Left cardiac atrium (tissue), 4 donors: ENCODE measurements around the gene ZNF599. TPM values are rescaled to one million over a fixed set of nuclear protein-coding genes. Genes with fewer than 3 reads are reported as not detected.
"Not testable (repeated sequence)": the region's sequence is repeated elsewhere in the genome, so short reads cannot be mapped to it uniquely, and the experiment has no call there.

Source experiments
- ATAC-seq, 2 donors: fragments of 200-7000 bp; cut with Tn5 transposase; one replicate each; pipeline ENCODE4 v1.9.1; 2020; ENCODE audit warnings: mild to moderate bottlenecking in 2 of 2, moderate library complexity in 2 of 2
- DNase-seq: peaks from one replicate; pipeline ENCODE4 v3.0.0-alpha.2; 2020
- intact Hi-C, 2 donors: fragments of 100-400 bp; cut with DNase I; formaldehyde crosslinking; loops; one replicate each; pipeline versions ENCODE4 v1.14.1 to v1.15.1; 2022 to 2023
- long read RNA-seq: library from polyadenylated mRNA; unstranded; transcript quantifications from one replicate; pipeline ENCODE4 v2.0.0, GENCODE V29; 2021
- total RNA-seq, 2 donors: library from RNA; stranded (reverse); fragmentation: NEBNext Ultra II Directional; extraction: Animal tissue kit (Norgen Biotek cat#: 25700); gene quantifications; one replicate each; pipeline ENCODE4 v1.2.1, GENCODE V29; 2021
- donor health status: DM: no; HTN: yes; CAD: no.
- donor health status: DM: no; HTN: yes; CAD: no; lungs with severe emphysema.
- donor health status: DM: yes; HTN: yes; CAD: no.
- donor health status: Dilated cardiomyopathy.

The ZNF599 gene
- 1 to 10 TPM; 3.3 to 3.7 TPM for total RNA-seq
- long read RNA-seq, partial matches to known transcripts: 0 of 1 reads
- long read RNA-seq, other reads (novel, unspliced or antisense): 0 of 1 reads

- intact Hi-C loops: loop anchor here in 1 of 2 donors (2.0 kb wide), 1 partner anchor 38 kb away; the partner anchor contains the start of gene ZNF181
- ATAC-seq (peak; percentile 99 to 100), DNase-seq (peak; percentile 93)
Measured at GRCh38 chr19:34772697-34773554, at the start of gene ZNF599. Gene ZNF599 (minus strand): TSS chr19:34773215. CDS start chr19:34772841, 374 bp downstream.

DNA sequence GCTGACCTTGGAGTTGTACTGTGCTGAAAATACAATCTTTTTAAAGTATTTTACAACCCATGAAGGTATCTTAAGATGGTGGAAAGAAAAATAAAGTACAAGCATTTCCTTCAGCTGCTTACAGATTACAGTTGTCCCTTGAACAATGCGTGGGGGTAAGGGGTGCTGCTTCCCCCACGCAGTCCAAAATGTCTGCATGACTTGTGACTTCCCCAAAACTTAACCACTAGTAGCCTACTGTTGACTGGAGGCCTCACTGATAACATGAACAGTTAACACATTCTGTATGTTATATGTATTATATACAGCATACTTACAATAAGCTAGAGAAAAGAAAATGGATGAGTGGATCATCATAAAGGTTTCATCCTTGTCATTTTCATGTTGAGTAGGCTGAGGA is 45.3 kb upstream of the ZNF599 start:
- intact Hi-C loops: no loop called here
- ATAC-seq (no peak), DNase-seq (no peak)

DNA sequence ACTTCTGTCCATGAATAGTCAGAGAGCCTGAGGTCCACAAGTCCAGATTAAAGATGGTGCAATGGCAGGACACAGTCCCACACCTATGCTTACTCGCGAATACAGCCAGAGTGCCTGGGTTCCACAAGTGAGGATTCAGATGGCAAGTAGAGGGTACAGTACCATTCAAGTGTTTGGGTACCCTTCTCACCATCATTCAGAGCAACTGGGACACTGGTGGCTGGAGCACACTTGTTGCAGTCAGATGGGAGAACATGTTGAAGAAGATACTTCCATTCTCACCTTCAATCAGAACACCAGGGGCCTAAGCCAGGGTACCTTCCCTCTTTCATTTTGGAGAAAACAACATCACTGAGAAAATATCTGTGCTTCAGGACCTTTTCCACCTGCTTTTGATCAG is 43.7 kb upstream of the ZNF599 start:
- intact Hi-C loops: no loop called here
- DNase-seq: no peak
- no peak for ATAC-seq

GRCh38 chr19:34808566-34808965 is 35.6 kb upstream of the ZNF599 start:
- ATAC-seq (no peak), DNase-seq (no peak)
- intact Hi-C loops: no loop called here

- intact Hi-C loops: no loop called here
- ATAC-seq: no peak
- no peak for DNase-seq
Measured at GRCh38 chr19:34806976-34807860, 34.2 kb upstream of the ZNF599 start.

- ATAC-seq: no peak
- DNase-seq: no peak
- intact Hi-C loops: no loop called here
Measured at GRCh38 chr19:34804115-34804514, 31.1 kb upstream of the ZNF599 start.

- intact Hi-C loops, ATAC-seq, DNase-seq: not testable (repeated sequence)
Measured at GRCh38 chr19:34796953-34797352, 23.9 kb upstream of the ZNF599 start.

DNA sequence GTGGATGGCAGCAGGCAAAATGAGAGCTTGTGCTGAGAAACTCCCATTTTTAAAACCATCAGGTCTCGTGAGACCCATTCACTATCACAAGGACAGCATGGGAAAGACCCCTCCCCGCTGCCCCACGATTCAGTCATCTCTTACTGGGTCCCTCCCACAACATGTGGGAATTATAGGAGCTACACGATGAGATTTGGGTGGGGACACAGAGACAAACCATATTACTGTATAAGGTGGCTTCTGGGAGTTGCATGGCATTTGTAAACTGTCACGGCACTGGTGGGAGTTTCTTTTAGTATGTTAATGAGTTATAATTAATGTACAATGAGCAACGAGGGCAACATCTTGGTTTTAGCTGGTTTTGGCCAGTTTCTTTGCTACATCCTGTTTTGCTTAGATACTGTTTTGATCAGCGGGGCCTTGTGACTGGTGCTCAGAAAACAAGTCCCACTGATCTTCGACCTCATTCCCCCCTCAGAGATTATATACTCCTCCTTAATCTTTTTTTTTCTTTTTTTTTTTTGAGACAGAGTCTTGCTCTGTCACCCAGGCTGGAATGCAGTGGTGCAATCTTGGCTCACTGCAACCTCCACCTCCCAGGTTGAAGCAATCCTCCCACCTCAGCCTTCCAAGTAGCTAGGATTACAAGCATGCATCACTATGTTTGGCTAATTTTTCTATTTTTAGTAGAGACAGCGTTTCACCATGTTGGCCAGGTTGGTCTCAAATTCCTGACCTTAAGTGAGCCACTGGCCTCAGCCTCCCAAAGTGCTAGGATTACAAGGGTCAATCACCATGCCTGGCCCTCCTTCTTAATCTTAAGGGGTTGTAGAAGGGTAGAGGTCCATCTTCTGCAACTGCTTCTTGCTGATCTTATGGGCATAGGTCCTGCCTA is 21.3 kb upstream of the ZNF599 start:
- intact Hi-C loops: no loop called here
- no peak for DNase-seq
- peak in 1 of 2 donors; percentile 73 for ATAC-seq

DNA sequence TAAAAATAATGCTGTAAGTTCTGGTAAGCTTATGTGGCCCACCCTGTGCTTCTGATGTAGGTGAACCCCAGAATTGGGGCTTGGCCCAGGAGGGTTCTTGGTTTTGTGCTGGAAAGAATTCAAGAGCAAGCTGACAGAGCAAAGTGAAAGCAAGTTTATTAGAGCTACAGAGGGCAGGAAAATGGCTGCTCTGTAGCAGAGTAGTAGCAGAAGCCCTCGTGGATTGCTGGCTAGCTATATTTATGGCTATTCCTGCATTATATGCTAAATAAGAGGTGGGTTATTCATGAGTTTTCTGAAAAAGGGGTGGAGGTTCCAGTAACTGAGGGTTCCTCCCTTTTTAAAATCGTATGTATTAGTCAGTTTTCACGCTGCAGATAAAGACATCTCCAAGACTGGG is 20.6 kb upstream of the ZNF599 start:
- intact Hi-C loops: no loop called here
- DNase-seq (no peak), ATAC-seq (peak in 1 of 2 donors; percentile 63)

GRCh38 chr19:34788074-34788473 is 15.1 kb upstream of the ZNF599 start:
- intact Hi-C loops: no loop called here
- ATAC-seq (no peak), DNase-seq (no peak)

- ATAC-seq (peak; percentile 73 to 91), DNase-seq (no peak)
- intact Hi-C loops: no loop called here
Measured at GRCh38 chr19:34787059-34787824, 14.2 kb upstream of the ZNF599 start.

DNA sequence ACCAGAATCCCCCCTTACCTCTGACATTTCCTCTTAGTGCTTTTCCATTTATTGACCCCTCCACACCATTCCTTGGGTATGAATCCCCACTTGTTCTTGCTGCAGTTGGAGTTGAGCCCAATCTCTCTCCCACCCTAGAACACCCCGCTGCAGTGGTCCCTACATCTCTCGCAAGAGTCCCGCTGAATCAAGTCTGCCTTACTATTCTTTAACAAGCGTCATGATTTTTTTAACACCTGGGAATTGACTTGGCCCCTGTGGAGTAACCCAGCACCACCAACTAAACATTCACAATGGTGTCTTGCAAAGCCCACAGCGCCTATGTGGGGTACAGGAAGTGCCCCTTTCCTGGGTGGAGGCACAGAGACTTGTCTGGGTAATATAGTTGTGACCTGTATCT is 13.2 kb upstream of the ZNF599 start:
- no peak for ATAC-seq
- intact Hi-C loops: no loop called here

GRCh38 chr19:34779652-34780051 is 6.6 kb upstream of the ZNF599 start:
- ATAC-seq: no peak
- intact Hi-C loops: no loop called here
- DNase-seq: no peak

More for the DNA sequence above, 13.2 kb upstream of the ZNF599 start:
- no peak for DNase-seq

- intact Hi-C loops: no loop called here
- DNase-seq (no peak), ATAC-seq (no peak)
Measured at GRCh38 chr19:34778342-34778741, 5.3 kb upstream of the ZNF599 start.

DNA sequence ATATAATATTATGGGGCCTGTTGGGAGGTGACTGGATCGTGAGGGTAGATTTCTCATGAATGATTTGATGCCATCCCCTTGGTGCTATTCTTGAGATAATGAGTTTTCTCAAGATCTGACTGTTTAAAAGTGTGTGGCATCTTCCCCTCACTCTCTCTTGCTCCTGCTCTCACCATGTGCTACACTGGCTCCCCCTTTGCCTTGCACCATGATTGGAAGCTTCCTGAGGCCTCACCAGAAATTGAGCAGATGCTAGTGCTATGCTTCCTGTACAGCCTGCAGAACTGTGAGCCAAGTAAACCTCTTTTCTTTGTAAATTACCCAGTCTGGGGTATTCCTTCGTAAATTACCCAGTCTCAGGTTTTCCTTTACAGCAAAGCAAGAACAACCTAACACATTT is 1.8 kb upstream of the ZNF599 start:
- ATAC-seq (no peak), DNase-seq (no peak)
- intact Hi-C loops: no loop called here

GRCh38 chr19:34773555-34773864 is 495 bp upstream of the ZNF599 start:
- intact Hi-C loops: loop anchor here in 1 of 2 donors (2.0 kb wide), 1 partner anchor 39 kb away; the partner anchor contains the start of gene ZNF181
- no peak for ATAC-seq

GRCh38 chr19:34767951-34768350 is 5.1 kb downstream of the ZNF599 start:
- ATAC-seq (no peak), DNase-seq (no peak)
- intact Hi-C loops: no loop called here

More at GRCh38 chr19:34773555-34773864, 495 bp upstream of the ZNF599 start:
- DNase-seq: no peak

- DNase-seq (no peak), ATAC-seq (no peak)
- intact Hi-C loops: no loop called here
Measured at GRCh38 chr19:34766386-34766785, 6.6 kb downstream of the ZNF599 start.
